Epidermal melanocyte (primary cell): ENCODE measurements around the gene NAP1L5.

Experiments used
- DNase-seq: peaks from one replicate; pipeline ENCODE4 v3.0.0; 2011; ENCODE audit warnings: low spot score; ENCODE audit not compliant: insufficient read length

The NAP1L5 gene, protein sequence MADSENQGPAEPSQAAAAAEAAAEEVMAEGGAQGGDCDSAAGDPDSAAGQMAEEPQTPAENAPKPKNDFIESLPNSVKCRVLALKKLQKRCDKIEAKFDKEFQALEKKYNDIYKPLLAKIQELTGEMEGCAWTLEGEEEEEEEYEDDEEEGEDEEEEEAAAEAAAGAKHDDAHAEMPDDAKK

GRCh38 chr4:88697588-88698329 is at the start of gene NAP1L5:
Gene NAP1L5, minus strand, starts transcription at chr4:88697829. Its CDS starts 75 bp downstream, at chr4:88697754.
- DNase-seq: no peak

DNA sequence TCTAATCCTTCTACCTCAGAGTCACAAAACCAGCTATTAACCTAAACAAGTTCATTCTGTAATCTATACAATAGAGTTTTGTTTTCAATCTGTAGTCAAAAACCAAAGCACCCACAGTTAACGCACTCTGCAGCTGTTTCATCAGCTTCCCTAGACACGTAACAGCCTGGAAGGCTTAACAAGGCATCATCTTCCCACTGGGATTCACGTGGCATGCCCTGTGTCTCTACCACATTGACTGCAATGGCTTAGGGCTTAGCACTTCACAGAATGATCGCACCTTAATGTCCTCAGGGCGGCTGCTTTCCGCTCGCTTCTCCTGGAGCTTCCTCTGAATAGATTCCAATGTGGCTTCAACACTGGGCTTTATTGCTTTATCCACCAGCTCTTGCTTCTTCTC is 49.7 kb upstream of the NAP1L5 start:
- DNase-seq: no peak

DNA sequence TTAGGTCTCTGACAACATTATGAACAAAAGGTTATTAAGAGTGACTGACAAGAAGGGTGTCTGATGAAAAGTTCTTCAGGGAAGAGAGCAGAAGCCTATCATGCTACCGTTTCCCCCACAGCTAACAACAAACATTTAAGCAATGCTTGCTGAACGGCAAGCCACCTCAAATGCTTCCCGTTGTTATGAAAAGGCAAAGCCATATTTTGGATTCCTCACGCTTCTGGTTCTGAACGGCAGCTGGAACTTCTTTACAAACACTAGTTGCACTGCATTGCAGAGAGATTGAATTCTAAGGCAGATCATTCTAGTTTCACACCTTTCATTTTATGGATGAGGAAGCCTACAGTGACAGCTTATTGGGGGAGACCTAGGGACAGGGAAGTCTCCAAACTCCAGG is 48.6 kb upstream of the NAP1L5 start:
- no peak for DNase-seq

- no peak for DNase-seq
These were observed 48.0 kb upstream of the NAP1L5 start for GRCh38 chr4:88745581-88746163.

DNA sequence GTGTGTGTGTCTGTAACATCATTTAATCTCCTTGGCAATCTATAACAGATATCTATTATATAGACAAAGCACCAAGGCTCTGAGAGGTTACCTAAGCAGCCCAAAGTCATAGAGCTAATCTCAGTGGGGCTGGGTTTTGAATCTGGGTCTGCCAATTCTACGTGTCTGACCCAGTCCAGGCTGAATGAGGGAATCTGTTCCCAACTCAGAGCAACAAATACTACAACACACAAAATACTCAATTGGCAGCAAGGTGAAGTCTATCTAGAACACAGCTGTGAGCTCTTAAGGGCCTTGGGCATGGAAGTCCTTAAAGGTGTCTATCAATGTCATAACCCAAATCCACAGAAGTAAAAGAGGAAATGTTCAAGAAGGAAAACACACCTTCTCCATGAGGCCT is 47.5 kb upstream of the NAP1L5 start:
- no peak for DNase-seq

GRCh38 chr4:88744609-88745008 is 47.0 kb upstream of the NAP1L5 start:
- DNase-seq: no peak

GRCh38 chr4:88743696-88744095 is 46.1 kb upstream of the NAP1L5 start:
- no peak for DNase-seq

DNA sequence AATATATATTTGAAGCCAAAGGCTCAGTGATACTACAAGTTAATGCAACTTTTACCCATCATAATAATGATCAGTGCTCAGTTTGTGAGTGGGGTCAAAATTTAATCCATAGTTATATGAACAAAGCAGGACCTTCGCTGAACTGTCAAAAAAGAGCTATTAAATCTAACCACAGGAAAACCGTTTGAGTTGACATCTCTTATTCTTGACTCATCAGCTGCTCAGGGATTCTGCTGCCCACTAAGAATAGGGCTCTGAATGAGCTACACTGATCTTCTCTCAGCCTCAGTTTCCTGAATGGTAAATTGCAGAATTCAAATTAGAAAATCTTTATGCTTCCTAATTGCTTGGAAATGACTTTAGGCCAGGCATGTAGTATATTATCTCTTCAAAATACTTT is 44.9 kb upstream of the NAP1L5 start:
- no peak for DNase-seq

GRCh38 chr4:88738180-88738579 is 40.6 kb upstream of the NAP1L5 start:
- DNase-seq: no peak

DNA sequence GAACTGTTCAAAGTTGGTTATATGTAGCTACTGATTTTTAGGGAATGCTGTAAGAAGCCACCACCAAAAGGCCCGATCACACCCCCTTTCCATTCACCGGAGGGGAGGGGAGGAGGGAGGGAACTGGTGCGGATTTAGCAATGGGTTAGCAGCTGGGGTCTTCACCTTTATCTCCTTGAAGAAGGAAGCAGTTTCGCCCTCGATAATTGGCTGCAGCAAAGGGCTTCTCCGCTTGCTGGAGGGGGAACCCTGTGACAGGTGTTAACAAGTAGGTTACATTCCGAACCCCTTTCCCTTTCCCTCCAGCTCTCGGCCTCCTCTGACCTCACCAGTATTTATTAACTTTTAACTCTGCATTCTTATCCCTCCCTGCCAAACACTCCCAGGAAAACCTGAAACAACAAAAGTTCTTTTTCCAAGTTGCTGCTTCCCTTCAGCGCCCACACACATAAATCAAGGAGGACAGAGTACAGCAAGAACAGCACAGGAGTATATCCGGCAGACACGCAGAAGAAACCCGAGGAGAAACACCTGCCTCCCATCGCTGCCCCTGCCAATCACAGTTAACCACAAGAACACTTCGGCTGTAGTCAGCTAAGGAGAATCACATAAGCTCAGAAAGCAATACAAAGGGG is 39.8 kb upstream of the NAP1L5 start:
- DNase-seq: no peak

GRCh38 chr4:88736264-88736663 is 38.6 kb upstream of the NAP1L5 start:
- DNase-seq: no peak

DNA sequence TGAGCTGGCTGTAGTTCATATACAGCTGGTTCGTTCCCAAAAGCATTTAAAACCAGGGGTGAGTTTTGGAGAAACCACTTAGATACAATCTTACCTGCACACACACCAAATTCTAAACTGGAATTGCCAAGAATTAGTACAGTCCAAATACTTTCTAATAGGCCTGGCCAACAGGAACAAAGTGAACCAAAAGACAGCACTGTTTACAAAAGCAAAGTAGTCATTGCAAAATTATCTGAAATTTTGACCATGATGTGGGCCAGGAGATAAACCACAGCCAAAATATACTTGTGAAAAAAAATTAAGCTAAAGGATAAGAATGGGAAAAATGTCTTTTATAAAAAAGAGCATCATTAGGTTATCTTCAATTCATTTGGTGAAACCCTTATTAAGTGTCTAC is 37.9 kb upstream of the NAP1L5 start:
- DNase-seq: no peak

DNA sequence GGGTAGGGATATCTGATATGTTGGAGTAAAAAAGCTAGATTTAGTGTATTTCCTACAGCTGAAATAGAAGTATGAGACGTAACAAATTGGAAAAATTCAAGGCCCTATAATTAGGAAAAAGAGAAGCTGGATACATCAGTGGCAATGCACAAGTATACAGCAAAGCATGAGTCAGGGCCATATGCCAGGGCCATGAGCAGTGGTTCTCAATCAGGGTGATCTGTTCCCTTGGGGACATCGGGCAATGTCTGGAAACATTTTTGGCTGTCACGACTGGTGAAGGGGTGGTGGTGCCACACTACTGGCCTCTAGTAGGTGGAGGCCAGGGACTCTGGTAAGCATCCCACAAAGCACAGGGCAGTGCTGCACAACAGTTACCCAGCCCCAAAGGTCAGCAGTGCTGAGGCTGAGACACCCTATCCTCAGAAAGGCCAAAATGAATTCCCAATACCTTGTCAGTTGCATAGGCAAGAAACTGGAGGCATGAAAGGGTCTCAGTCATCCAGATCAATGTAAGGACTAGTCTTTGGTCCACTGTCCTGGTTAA is 36.8 kb upstream of the NAP1L5 start:
- no peak for DNase-seq

DNA sequence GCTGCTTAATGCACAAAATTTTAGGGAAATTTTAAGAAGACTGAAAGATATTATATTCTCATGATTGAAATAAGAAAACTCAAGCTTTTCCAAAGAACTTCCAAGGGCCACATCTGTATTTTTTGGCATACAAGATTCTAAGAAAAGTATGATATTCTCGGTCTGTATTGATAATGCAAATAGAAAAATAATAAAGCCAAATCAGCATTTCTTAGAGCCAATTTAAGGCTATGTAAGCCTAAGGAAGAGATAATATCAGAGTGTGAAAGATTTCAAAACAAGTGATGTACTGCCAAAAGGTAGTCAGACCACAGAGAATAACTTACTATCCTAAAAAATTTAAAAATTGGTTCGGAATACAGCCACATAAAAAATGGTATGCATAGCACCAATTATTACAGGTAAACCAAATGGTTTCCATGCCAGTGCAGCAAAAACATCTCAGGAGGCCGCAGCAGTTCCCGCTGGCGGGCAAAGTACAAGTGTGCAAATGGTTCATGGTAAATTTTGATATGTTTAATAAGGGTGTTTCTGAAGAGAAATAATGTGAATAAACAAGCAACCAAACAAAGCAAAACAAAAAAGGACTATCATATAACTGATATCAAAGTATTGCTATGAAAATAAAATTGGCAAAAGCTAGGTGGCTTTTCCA is 35.2 kb upstream of the NAP1L5 start:
- DNase-seq: no peak

DNA sequence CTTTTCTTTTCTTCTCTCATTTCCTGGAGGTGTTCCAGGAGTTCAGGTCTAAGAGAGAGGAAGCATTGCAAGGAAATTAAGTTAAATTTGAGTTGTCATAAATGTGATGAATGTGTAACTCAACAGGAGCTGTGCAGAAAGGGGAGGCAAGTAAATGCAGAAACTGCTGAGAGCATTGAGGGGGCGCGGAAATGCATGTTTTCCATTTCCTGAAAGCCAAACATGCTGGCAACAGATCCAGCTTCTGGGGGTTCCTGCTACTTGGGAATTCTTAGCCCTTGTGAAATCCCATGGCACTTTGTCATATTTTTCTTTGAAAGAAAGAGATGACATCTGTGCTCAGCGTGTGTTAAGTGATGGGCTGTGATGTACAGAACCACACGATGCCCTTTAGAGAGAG is 33.8 kb upstream of the NAP1L5 start:
- no peak for DNase-seq

- no peak for DNase-seq
These were observed 33.2 kb upstream of the NAP1L5 start for GRCh38 chr4:88730811-88731210.

DNA sequence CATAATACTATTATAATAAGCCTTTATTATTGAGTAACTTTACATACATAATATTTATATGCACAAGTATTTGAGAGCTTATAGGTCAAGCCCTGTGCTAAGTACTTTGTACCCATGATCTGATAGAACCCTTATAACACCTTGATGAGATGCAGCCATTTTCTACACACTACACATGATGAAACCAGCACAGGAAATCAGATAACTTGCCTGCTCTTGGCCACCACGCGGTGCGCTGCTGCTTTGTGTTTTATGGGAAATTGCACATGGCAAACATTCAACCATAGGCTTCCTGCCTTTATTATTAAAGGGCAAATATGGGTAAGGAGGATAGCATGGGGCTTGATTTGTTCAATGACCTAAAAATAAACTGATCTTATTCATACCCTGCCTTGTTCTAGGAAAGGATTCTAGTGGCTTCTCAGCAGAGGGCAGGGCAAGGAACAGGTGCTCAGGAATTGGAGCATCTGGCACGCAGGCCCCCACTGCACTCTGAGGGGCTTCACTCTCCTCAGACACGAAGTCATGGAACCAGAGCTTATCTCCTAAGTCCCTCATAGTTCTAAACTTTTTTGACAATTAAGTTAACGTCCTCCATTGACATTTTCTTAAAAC is 31.6 kb upstream of the NAP1L5 start:
- DNase-seq: no peak

DNA sequence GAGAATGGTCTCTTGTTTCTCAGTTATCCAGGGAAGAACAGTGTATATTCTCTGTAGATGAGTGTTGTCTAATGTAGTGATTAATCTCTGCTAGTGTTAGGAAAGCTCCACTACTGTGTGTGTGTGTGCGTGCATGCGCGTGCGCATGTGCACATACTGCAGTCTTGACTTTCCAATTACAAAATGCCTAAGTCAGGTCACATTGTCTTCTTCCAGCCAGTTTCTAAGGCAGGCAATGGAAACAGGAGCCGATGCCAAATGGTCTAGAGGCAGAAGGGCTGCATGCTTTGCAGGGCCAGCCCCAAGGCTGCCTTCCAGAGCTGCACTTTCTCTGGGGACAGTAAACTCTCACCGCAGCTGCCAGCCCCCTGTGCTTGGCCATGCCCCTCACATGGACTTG is 30.5 kb upstream of the NAP1L5 start:
- no peak for DNase-seq

GRCh38 chr4:88725986-88726385 is 28.4 kb upstream of the NAP1L5 start:
- no peak for DNase-seq

DNA sequence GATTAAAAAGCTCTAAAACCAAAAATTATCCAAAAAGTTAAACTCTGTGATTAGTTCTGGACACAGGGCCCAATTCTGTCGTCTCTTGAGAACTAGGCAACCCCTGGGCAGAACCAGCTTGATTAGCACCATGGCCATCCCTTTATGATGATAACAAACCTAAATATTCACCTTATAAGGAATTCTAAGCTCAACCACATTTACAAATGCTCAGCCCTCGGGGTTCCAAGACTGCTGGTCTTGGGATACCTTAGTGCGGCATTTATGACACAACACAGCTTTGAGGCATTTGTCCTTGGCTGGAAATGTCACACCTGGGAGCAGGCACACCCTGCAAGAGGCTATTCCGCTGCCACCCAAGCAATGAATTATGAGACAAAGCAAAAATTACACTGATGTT is 27.5 kb upstream of the NAP1L5 start:
- no peak for DNase-seq

DNA sequence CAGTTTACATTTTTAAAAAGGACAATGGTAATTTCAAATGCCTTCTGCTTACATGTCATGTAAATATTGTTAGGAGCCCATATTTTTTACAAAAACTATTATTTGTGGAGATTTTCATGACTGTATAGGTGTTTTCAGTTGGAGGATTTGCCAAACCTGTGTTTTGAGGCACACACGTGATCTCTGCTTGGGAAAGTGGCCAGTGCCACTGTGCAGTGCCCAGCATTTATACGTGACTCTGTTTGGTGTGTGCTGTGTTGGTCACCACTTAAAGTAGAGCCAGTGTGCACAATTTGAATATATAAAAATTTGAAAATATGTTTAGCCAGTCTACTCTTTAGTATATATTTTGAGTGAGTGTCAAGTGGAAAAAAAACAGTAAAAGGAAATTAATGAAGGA is 26.8 kb upstream of the NAP1L5 start:
- no peak for DNase-seq
